ENCODE measurements around the gene PROX1.

Gene PROX1, protein sequence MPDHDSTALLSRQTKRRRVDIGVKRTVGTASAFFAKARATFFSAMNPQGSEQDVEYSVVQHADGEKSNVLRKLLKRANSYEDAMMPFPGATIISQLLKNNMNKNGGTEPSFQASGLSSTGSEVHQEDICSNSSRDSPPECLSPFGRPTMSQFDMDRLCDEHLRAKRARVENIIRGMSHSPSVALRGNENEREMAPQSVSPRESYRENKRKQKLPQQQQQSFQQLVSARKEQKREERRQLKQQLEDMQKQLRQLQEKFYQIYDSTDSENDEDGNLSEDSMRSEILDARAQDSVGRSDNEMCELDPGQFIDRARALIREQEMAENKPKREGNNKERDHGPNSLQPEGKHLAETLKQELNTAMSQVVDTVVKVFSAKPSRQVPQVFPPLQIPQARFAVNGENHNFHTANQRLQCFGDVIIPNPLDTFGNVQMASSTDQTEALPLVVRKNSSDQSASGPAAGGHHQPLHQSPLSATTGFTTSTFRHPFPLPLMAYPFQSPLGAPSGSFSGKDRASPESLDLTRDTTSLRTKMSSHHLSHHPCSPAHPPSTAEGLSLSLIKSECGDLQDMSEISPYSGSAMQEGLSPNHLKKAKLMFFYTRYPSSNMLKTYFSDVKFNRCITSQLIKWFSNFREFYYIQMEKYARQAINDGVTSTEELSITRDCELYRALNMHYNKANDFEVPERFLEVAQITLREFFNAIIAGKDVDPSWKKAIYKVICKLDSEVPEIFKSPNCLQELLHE

DNA sequence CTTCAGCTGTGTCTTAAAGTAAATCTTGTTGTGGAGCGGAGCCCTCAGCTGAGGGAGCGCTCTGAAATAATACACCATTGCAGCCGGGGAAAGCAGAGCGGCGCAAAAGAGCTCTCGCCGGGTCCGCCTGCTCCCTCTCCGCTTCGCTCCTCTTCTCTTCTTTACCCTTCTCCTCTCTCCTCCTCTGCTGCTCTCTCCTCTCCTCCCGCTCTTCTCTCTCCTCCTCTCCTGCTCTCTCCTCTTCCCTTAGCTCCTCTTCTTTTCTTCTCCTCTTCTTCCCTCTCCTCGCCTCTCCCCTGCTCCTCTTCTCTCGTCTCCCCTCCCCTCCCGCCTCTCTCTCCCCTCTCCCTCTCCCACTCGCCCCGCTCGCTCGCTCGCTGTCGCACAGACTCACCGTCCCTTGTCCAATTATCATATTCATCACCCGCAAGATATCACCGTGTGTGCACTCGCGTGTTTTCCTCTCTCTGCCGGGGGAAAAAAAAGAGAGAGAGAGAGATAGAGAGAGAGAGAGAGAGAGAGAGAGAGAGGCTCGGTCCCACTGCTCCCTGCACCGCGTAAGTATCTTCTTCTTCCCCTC, at the start of gene PROX1:
Gene PROX1 (plus strand): TSS at position 47 of the 580 bp plus-strand sequence. CDS start 8,563 bp downstream, outside the sequence.
- DNase-seq = no peak

DNA sequence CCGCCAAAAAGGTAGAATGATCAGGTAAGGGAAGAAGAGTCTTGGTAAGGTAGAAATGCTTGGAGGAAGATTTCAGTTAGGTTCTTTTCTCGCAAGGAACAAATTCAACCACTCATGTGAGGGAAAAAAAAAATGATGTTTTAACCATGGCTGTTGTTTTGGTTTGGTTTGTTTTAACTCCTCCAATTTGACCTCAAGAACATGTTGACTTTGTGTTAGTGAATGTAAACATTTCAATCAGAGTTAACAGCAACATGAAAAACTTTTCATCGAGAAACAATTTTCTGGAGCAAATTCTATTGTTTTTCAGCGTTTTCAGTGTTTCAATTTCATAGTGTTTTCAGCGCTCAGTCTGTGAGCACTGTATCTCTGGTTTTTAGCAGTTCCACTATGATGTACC, 49.0 kb upstream of the PROX1 start:
- DNase-seq = no peak

- DNase-seq = no peak
Observed at GRCh38 chr1:213939888-213940287, 47.9 kb upstream of the PROX1 start.

GRCh38 chr1:213940947-213941346, 46.8 kb upstream of the PROX1 start:
- no peak for DNase-seq

DNA sequence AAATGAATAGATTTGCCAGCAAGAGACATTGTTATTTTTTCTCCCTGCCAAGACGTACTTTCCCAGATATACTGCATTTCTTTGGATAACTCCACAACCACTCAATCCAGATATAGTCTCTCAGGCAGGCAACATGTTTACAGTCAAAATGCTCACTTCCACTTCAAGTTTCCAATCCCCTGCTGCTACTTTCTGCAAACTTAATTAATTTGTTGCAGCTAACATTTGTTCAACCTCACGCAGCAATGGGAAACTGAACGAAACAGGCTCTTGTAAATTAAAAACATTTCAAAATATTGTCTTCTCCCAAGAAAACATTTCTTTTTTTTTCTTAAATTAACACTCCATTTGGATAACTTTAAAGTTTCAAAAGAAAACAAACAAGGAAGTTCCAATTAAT, 45.7 kb upstream of the PROX1 start:
- no peak for DNase-seq

GRCh38 chr1:213947200-213947801, 40.5 kb upstream of the PROX1 start:
- no peak for DNase-seq

GRCh38 chr1:213951876-213952275, 35.9 kb upstream of the PROX1 start:
- no peak for DNase-seq

DNA sequence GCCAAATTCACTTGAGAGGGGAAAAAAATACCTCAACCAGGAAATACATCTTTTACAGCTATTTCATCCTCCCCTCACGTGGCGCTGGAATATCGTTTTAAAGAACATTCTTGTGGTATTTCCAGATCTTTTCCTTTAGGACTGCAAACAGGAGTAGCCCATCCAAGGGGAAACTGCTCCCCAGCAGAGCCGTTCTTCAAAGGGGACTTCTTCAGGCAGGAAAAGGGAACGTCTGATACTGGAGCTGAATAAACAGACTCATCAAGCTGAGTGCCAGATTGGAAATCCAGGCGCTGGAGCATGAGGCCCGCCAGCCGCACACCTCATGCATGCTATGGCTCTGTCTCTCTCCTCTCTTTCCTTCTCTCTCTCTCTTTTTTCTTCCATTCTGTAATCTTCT, 34.0 kb upstream of the PROX1 start:
- no peak for DNase-seq

DNA sequence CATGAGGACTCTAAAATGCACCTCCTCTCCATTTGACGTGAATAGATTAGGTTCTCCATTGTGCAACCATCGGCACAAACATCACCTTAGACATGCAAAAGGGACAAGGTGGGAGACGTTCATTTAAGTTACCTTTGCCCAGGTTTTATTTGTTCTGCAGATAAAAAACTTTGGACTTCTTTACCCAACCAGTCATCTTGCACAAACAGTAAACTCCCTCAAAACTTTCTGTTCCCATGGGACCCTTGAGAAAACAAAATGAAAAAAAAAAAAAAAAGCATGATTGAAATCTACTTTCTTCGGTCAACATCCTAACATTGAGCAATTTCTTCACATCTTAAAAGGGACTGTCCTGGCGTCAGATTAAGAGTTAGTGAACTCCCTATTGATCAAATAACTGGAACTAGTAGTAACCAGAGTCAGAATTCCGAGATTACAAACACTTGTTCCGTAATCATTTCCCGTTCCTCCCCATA, 31.4 kb upstream of the PROX1 start:
- no peak for DNase-seq

- DNase-seq = no peak
Observed at GRCh38 chr1:213958346-213958745, 29.4 kb upstream of the PROX1 start.

DNA sequence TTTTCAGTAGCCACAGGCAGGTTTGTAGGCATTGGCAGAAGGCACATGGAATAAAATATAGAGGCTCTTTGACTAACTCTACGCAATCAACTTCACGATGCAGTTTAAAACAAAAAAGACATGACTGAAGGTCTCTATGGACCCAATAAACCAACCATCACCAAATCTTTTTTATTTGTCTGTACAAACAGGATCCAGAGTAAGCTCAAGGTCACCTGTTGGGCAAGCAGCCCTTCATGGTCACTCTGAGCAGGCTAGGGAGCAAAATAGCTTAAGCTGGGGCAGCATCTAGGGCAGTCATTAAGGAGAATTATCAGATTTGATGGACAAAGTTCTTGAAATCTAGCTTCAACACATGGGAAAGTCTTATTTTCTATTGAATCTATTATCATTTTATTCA, 26.8 kb upstream of the PROX1 start:
- no peak for DNase-seq

GRCh38 chr1:213962508-213962907, 25.3 kb upstream of the PROX1 start:
- DNase-seq = no peak

DNA sequence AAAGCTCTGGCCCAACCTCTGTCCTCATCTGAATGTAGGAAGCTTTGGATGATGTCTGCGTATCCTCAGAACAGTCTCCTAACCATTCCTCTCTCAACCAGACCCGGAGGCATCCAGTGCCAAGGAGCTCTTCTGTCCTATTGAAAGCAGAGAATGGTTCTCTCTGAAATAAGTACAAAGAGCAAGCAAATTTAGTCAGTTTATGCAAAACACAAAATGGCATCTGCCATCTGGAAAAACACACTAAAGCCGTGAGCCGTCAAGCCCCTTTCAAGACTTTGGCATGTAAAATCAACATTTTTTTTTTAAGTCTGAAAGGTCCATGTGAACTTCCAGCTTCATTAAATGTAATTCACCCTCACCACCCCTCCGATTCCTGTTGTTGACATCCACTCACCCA, 21.7 kb upstream of the PROX1 start:
- no peak for DNase-seq

DNA sequence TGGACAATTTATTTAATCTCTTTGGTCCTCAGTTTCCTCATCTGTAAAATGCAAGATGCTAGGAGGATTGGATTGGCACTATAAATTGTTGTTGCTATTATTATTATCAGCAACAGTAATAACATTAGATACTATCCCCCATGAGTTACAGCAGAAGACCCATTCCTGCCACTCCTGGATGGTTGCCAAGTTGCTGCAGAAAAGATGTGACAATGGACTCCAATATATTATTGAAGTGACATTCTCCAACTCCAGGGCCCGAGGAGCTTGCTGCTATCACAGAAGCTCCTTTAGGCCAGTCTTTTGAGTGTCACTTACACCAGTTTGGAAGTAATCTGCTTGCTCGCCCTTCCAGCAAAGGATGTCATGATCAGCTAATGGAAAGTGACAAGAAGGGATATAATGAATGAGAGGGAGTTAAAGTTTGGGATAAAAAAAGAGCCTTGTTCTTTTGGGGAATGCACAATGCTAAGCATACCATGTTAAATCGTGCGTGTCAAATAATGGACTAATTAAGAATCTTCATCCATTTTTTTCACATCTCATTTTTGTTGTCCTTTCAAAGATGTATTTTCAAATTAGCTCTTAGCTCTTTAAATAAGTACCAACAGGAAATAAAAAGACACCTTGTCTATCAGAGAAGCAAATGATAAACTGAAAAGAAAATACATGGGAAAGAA, 19.5 kb upstream of the PROX1 start:
- no peak for DNase-seq

GRCh38 chr1:213969958-213970555, 17.7 kb upstream of the PROX1 start:
- no peak for DNase-seq

GRCh38 chr1:213972141-213972540, 15.6 kb upstream of the PROX1 start:
- no peak for DNase-seq

- no peak for DNase-seq
Observed at GRCh38 chr1:213973129-213973528, 14.6 kb upstream of the PROX1 start.

DNA sequence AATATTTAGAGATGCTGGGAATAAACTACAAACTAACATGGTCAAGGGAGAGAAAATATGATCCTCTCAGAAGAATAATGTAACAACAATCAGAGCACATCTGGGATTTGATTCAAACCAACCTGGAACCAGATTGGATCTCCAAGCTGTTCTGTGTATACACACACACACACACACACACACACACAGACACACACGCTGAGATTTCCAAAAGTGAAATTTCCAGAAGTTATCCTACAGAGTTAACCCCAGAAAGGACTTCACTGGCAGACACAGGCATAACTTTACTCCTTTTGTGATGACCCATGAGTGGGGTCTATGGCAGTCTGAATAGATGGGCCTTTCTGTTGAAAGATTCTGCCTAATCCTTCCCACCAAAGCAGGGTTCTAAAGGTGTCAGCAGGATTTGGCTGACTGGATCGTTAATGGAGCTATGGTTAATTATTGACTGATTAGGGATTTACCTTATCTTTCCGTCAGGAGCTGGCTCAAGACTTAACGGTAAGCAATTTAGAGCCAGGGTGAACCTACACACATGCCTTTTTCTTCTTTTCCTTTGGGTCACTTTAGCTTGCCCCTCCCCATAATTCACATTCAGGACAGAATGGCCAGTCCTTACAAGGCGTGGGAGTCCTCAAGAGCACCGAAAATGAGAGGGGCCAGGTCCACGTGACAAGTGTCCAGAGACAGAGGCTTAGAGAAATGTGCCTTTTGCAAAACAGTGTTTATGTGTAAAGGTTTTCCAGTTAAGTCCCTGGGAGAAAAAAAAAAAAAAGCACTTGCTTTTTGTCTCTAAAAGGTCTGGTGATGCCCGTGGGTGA, 10.9 kb upstream of the PROX1 start:
- DNase-seq = no peak

DNA sequence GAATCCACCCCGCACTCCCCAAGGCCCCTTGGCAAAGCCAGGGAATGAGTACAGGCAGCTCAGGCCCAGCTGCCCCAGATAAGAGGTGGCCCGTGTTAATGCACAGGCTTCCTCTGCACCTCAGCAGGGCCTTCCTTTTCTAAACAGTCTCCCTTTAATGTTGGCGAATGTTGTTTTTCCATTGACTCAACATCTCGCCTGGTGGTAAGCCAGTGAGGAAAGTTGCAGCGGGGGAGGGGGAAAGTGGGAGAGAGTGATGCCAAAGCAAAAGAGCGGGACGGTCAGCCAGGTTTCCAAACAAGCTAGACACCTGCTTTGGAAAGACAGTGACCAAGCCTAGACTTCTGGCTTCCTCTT, 10.3 kb upstream of the PROX1 start:
- DNase-seq = no peak

GRCh38 chr1:213977909-213978308, 9.9 kb upstream of the PROX1 start:
- DNase-seq = no peak

GRCh38 chr1:213979751-213980586, 7.8 kb upstream of the PROX1 start:
- no peak for DNase-seq
